Left renal cortex interstitium (tissue), 4 donors: ENCODE data around the gene TTC13. TPM values are rescaled to one million over a fixed set of nuclear protein-coding genes. Genes with fewer than 3 reads are reported as not detected.
"Not testable (repeated sequence)": the region's sequence is repeated elsewhere in the genome, so short reads cannot be mapped to it uniquely, and the experiment has no call there.

Experiments used
- DNase-seq, 4 donors: peaks; one replicate each; pipeline ENCODE4 v3.0.0-alpha.2; 2013; ENCODE audit warnings: low read depth in 4 of 4, low spot score in 2 of 4, missing footprints in 1 of 4
- polyA plus RNA-seq, 4 donors: library from polyadenylated mRNA; unstranded; fragments of 120-200 nt; gene quantifications; one replicate each; pipeline ENCODE4 v1.2.1, GENCODE V29; 2013; ENCODE audit not compliant: insufficient read length in 4 of 4

Gene TTC13
- polyA plus RNA-seq, 4 donors, result 14.6 to 24.9 (median 20.3) TPM

- DNase-seq, result no peak
Observed at GRCh38 chr1:230994860-230995259, 16.2 kb upstream of the TTC13 start.

DNA sequence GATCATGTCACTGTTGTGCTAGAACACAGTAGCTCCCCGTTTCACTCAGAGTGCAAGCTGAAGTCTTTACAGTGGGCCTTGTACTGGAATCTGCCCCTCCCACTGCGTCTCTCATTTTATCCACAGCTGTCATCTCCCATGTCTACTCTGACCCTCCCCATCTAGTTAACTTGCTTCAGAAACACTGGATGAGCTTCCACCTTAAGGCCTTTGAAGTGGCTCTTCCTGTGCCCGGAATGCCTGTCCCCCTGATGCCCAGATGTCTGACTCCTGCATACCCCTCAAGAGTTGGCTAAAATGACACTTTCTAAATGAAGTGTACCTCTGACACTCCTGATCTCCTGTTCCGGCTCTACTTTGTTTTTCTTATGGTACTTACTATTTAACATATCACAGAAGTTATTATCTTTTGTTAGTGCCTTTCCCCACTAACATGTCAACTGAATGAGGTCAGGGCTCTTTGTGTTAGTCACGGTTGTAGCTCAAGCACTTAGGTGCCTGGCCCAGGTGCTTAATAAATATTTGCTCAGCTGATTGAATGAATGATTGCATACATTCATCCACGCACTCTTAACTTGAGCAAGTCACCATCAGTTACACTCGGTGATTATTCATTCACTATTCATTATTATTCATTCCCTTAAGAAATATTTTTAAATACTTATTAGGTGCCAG lies 13.6 kb upstream of the TTC13 start:
- no peak for DNase-seq

DNA sequence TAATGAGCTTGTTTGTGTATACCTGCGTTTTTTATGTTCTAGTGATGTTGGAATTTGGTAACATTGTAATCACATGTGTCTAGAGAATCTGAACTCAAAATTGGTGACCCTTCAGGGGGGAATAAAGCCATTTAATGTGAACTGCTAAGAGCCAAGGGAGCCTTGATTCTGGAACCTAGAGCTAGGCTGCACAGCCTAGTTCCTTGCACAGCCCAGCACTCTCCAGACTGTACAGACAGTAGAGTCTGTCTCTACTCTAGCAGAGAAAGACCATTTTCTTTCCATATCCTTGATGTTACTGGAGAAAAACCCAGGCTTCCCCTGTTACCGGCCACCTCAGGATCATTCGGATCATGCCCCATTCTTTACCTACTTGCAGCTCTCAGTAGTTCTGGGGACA lies 8.8 kb upstream of the TTC13 start:
- DNase-seq, result no peak

DNA sequence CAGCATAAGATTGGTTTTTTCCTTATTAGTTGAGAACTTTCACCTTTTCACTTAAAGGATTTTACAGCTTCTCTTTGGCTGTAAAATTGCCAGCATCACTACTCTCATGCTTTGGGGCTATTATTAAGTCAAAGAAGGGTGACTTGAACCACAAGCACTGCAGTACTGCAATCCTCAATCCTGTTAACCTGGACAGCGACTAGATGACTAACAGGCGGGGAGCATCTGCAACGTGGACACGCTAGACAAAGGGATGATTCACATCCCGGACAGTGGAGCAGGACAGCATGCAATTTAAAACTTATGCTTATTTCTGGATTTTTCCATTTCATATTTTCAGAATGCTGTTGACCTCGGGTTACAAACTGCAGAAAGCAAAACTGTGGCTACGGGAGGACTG lies 8.3 kb upstream of the TTC13 start:
- DNase-seq, result no peak

GRCh38 chr1:230985711-230986110 lies 7.0 kb upstream of the TTC13 start:
- no peak for DNase-seq

- DNase-seq, result not testable (repeated sequence)
Observed at GRCh38 chr1:230984622-230985515, 6.2 kb upstream of the TTC13 start.

GRCh38 chr1:230983811-230984210 lies 5.2 kb upstream of the TTC13 start:
- no peak for DNase-seq

DNA sequence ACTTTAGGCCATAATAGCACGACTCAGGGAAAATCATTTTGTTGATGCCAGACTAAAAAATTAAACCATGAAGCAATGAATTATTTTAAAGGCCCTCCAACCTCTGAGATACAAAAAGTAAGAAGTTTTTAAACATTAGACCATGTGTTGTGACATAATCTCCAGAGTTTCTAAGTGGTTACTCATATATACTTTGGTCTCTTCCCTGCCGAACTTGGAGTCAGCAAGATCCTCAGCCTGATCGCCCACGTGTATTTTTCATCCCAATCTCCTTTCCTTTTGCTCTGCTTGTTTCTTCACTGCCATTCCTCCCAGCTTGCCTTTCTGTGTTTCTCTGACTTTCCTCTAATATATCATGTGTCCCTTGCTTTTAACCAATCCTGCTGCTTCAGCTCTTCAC lies 4.0 kb upstream of the TTC13 start:
- no peak for DNase-seq

- DNase-seq, result no peak
Observed at GRCh38 chr1:230979952-230980351, 1.3 kb upstream of the TTC13 start.

GRCh38 chr1:230979389-230979716 lies 692 bp upstream of the TTC13 start:
- no peak for DNase-seq

- DNase-seq, result peak in 1 of 4 donors; percentile 11
Observed at GRCh38 chr1:230977761-230978490, 735 bp downstream of the TTC13 start.

- no peak for DNase-seq
Observed at GRCh38 chr1:230976825-230977747, 1.6 kb downstream of the TTC13 start.

DNA sequence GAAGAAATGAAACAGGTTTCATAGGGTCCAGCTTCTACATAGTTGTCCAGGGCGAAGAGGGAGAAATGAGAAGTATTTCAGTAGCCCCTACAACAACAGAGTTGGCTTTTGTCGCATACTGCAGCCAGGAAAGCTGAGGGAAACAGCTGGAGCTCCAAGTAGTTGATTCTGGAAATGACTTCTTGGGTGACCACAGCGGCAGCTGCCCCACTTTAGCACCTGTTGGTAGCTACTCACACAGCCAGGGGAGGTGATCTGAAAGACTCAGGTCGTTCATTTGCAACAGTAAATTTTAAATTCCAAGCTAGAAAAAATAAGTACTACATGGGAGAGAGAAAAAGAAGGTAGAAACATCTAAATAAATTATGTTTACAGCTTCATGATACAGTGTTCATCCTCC lies 2.3 kb downstream of the TTC13 start:
- no peak for DNase-seq

DNA sequence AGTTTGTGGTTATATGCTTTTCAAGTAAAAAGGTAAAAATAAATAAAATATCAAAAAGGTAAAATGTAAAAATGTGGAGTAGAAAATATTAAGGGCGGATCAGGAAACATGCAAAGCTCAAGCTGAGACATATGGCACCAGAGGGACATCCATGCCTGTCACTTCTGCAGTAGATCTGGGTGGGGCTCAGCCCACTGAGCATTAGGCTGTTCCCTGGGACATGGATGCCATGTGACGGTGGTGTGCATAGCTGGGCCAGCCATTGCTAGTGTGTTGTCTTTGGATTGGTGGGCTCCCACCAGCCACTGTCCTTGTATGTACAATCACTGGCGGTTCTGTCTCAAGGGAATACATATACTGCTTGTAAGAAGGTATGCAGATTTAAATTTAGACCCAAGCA lies 3.0 kb downstream of the TTC13 start:
- no peak for DNase-seq

GRCh38 chr1:230972855-230973271 lies 5.8 kb downstream of the TTC13 start:
- DNase-seq, result no peak

GRCh38 chr1:230971771-230972170 lies 6.9 kb downstream of the TTC13 start:
- DNase-seq, result no peak

DNA sequence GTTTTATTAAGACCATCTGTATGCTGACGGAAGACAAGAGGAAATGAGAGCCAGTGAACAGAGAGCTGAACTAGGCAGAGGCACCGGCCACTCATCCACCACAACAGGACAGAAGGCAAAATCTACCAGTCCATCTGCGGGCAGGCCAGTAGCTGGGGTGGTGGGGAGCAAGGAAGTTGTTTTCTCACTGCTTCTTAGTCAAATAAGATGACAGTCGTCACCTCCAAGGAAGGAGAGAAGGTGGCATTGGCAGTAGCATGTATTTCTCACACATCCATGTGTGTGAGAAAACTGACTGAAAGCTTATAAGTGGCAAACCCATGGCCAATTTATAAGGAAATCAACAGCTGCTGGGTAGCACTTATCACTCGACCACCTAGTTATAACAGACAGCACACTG lies 8.2 kb downstream of the TTC13 start:
- no peak for DNase-seq

DNA sequence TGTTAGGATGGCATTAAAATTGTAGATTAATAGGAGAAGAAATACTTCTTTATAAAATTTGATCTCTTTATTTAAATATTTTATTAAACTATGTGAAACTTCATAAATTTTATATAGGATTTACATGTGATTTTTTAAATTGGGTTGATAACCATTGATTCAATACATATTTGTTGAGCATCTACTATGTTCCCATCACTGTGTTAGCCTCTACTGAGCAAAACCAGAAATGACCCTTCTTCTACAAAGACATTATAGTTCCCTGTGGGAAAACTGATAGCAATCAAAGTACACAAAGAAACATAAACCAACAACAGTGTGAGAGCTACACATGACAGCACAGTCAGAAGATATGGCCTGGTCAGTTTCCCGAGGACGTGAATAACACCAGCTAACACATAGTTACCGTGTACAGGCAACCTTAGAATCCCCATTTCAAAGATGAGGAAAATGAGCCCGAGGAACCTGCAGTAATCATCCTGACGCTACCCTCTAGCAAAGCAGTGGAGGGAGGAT lies 12.2 kb downstream of the TTC13 start:
- DNase-seq, result no peak

- DNase-seq, result no peak
Observed at GRCh38 chr1:230965535-230965934, 13.1 kb downstream of the TTC13 start.

GRCh38 chr1:230964896-230965295 lies 13.8 kb downstream of the TTC13 start:
- DNase-seq, result no peak
